GM19240 (cell line): ENCODE results near the gene NFATC3.

Source experiments
- DNase-seq: peaks from one replicate; pipeline ENCODE4 v3.0.0; 2011; ENCODE audit warnings: low spot score; ENCODE audit not compliant: insufficient read length

The NFATC3 gene

DNA sequence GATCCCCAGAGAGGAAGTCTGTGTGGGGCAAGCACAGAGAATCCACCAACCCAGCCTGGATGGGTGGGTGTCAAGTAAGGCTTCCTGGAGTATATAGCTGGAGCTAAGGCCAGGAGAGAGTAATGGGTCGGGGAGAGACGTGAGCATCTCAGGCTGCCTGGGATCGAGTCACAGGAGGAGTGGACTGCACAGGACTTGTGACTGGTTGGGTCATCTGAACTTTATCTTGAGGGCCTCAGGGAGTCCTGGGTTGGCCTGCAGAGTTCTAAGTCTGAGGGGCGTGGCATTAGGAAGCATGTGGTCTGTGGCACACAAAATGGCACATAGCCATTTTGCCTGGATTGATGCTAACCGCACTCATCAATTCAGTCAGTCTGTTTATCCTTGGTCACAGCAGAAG, 161.5 kb downstream of the NFATC3 start:
- DNase-seq = no peak

DNA sequence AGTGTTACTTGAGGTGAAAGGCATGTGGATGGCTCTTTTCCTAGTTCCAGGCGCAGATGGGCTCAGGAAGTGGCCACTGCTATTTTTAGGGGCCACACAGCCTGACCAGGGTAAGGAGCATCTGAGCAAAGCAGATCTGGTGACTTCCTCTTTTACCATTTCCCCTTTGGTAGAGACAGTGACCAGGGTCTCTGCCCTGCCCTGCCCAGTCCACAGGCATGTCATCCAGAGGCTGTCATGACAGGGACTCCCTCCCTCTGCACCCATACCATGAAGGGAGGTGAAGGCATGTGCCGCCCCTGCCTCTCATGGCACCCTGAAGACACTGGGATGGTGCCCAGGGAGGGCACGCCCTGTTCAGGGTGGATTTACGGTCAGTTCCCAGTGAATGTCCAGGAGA, 162.2 kb downstream of the NFATC3 start:
- DNase-seq = no peak

DNA sequence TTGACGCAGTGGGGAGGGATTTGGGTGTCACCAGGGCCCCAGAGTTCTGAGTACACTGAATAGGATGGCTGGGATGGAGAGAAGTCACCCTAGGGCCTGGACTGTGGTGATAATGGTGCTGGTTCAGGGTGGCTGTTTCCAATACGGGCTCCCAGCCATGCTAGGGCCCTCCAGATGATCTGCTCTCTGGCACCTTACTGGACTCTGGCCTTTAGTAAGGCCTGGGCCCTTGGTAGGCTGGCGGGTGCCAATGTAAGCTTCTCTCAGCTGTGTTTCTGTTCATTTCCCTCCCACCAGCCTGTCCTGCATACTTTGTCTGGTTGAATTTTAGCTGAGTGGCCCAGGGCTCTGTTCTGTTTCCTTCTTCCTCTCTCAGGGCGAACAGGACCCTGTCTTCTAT, 162.8 kb downstream of the NFATC3 start:
- DNase-seq = no peak

DNA sequence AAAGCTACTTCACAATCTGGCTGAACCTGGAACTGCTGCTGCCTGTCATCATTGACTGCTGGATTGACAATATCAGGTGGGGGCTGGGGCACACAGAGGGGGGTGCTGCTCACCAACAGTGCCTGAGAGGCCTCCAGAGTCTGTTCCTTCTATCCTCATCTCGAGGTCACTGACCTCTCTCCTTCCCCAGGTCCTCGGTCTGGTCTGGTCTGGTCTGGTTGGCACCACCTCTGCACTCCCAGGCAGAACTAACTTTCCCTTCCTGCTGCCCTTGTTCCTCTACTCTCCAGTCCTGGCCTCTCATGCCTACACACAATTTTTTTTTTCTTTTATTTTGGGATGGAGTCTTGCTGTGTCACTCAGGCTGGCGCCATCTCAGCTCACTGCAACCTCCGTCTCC, 164.2 kb downstream of the NFATC3 start:
- DNase-seq = no peak

DNA sequence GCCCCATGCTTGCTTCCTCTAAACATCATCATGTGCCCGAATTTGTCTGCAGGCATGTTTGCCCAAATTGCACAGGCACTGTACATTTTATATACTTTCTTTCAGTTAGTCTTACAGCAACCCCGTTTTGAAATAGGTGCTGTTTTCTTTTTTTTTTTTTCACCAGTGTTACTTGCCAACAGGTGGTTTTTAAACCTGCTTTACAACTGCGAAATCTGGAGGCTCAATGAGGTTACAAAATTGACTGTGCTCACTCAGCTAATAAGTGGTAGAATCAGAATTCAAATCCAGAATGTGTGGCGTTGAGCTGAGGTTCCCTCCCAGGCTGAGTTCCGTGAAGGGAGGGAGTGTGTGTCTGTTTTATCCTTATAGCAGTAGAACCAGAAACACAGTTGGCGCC, 165.8 kb downstream of the NFATC3 start:
- DNase-seq = no peak

DNA sequence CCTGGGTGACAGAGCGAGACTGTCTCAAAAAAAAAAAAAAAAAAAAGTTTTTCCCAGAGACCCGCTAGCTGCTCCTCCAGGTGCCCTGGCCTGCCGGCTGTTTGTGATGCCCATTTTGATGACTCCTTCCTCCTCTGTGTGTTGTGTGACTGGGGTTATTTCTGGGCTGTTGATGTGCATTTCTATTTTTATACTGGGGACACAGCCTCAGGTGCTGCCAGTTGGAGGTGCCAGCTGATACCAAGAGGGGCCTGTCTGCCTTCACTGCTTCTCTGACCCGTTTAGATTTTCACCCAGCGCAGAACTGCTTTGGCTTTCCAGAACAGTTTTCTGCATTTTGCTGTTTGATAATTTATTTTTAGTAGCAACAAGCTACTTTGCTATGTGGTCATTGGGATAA, 166.7 kb downstream of the NFATC3 start:
- DNase-seq = no peak

DNA sequence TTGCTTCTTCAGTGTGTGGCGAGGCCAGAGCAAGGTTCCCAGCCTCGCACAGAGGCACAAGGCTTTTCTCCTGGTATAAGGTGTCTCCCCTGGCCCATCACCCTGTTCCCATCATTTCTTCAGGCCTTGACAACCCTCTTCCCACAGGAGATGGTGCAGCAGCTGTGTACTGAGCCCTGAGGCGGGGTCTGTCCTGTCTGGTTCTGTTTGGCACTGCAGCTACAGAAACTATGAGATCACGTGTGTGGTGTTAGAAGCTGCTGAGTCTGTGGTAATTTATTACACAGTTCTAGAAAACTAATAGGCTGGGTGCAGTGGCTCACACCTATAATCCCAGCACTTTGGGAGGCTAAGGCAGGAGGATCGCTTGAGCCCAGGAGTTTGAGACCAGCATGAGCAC, 167.2 kb downstream of the NFATC3 start:
- no peak for DNase-seq

DNA sequence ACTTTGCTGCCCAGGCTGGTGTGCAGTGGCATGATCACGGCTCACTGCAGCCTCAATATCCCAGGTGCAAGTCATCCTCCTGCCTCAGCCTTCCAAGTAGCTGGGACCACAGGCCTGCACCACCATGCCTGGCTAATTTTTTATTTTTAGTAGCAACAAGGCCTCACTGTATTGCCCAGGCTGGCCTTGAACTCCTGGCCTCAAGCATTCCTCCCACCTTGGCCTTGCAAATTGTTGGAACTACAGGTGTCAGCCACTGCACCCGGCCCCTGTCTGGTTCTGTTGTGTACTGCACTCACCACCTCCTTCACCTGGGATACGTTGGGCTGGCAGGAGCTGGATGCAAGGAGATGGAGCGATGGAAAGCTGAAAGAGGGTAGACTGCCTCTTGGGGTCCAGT, 168.6 kb downstream of the NFATC3 start:
- DNase-seq = no peak

DNA sequence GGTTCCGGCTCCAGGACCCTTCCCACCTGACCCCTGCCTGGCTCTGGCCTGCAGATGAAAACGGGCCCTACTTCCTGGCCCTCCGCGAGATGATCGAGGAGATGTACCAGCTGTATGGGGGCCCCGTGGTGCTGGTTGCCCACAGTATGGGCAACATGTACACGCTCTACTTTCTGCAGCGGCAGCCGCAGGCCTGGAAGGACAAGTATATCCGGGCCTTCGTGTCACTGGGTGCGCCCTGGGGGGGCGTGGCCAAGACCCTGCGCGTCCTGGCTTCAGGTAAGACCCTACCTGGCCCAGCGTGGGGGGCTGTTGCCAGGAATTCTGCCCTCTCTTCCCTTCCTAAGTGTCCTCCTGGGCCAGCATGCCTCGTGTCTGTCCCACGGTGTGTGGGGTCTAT, 170.5 kb downstream of the NFATC3 start:
- no peak for DNase-seq

DNA sequence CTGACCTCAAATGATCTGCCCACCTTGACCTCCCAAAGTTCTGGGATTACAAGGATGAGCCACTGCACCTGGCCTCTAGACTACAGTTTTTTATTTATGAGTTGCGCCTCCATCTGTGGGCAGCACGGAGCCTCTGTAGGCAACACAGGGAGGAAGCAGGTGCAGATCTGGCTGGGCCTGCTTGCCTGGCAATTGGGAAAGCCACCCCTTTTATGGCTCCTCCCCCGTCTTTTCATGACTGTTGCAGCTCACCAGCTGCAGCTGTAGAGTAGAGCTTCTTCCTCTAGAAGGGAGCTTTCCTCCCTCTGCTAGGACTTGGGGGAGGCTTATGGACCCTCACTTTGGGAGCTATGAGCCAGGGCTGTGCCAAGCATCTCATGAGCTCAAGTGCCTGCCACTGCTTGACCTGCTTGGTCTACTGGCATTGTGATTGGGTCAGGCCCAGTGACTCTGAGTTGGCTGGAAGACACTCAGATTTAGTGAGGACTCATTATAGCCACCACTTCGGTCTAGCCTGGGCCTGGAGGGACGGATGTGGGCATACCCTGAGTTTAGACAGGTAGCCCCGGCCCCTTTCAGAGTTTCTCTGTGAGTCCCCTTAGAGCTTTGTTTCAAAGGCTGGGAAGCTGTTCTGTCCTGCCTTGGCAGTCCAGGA, 172.2 kb downstream of the NFATC3 start:
- DNase-seq = peak; percentile 72

DNA sequence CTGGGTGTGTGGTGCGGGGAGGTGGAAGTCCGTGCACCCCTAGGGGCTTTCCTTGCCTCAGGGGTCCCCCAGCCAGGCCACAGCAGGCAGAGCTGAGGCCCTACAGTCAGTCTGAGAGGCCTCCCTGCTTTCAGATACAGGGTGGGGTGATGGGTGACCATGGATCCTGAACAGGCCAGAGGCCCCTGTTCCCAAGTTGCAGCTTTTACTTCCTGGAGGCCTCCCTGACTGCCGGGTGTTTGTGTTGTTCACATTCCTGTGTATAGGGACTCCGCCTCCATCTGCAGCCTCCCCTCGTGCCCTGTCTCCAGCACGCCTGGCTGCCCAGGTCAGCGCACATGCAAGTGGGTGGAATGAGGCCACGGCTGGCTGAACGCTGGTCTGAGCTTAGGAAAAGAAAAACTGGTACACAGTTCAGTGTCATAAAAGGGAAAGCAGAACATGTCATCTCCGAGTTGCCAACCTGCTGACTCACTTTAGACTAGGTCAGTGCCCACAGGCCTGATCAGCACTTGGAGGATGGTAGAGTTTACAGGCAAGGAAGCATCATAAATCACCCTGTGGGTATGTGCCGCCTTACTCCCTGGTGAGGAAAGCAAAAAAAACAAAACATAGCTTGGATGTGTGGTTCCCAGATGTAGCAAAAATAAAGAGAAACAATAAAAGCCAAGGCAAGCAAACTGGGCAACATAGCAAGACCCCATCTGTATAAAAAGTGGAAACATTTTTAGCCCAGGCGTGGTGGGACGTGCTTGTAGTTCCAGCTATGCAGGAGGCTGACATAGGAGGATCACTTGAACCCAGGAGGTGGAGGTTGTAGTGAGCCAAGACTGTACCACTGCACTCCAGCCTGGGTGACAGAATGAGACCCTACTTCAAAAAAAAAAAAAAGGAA, 173.0 kb downstream of the NFATC3 start:
- DNase-seq = no peak

DNA sequence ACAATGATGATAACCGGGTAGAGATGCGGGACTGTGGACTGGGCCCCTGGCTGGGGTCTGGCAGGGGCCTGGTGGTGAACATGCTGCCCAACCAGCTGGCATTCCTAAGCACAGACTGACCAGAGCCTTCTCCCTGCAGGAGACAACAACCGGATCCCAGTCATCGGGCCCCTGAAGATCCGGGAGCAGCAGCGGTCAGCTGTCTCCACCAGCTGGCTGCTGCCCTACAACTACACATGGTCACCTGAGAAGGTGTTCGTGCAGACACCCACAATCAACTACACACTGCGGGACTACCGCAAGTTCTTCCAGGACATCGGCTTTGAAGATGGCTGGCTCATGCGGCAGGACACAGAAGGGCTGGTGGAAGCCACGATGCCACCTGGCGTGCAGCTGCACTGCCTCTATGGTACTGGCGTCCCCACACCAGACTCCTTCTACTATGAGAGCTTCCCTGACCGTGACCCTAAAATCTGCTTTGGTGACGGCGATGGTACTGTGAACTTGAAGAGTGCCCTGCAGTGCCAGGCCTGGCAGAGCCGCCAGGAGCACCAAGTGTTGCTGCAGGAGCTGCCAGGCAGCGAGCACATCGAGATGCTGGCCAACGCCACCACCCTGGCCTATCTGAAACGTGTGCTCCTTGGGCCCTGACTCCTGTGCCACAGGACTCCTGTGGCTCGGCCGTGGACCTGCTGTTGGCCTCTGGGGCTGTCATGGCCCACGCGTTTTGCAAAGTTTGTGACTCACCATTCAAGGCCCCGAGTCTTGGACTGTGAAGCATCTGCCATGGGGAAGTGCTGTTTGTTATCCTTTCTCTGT, 174.0 kb downstream of the NFATC3 start:
- no peak for DNase-seq

DNA sequence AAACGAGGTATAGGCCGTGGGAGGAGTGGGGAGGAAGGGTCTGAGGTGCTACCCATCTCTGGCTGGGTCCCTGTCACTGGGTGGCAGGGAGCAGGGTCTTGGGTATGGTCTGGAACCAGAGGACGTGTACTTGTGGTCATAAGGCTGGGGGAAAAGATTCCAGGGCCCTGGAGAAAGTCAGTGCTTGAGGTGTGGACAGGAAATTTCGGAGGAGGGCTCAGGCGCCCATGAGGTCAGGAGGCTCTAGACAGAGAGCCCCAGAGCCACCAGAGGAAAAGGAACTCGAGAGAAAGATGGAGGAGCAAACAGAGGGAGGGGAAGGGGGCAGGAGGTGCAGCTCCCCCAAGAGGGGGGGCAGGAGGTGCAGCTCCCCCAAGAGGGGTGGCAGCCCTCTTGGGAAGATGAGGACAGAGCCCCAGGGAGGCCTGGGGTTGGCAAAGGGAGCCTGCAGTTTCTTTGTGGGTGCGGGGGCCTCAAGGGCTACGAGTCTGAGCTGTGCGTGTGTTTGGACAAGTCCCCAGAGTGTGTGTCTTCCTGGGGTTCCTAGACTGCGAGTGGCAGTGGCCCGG, 178.5 kb downstream of the NFATC3 start:
- DNase-seq = no peak

DNA sequence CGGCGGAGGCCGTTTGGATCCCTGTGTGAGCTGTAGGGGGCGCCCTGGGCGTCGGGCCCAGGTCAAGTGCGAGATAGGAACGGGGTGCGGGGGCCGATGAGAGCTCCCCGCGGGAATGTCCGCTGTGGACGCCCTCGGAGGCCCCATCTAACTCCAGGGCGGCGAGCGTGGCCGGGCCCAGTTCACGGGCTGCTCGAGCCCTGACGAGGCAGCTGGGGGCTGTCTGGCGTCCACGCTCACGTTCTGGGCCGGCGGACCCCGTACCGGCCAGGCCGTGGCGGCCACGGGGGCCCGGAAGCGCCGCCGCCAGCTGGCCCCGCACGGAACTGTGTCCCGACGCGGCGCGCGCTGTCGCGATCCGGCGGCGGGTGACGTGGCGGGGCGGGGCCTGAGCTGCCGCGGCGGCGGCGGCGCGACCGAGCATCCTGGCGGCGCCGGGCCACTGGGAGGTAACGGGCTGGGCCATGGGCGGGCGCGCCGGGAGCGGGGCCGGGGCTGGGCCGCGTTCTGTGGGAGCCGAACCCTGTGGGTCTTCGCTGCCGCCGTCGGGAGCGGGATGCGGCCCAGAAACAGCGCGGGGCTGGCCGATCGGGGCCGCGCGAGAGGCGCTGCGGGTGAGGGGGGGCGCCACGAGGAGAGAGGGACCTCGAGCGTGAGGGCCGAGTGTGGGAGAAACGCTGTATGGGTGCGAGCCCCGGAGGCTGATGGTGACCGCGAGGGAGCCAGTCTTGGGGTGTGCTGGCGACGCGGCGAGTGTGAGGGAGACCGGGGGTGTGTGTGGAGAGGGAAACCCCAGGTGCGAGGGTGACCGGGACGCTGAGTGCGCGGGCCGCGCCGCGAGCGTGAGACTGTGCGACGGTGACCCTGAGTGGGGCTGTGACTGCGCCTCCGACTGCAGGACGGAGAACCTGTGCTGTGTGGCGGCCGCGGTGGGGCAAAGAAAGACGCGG, 179.2 kb downstream of the NFATC3 start, which contains the start of gene SLC7A6:
Gene SLC7A6 (plus strand): TSS at position 399 of the 950 bp plus-strand sequence. CDS start 10,201 bp downstream, outside the sequence.
- peak; percentile 87 for DNase-seq

DNA sequence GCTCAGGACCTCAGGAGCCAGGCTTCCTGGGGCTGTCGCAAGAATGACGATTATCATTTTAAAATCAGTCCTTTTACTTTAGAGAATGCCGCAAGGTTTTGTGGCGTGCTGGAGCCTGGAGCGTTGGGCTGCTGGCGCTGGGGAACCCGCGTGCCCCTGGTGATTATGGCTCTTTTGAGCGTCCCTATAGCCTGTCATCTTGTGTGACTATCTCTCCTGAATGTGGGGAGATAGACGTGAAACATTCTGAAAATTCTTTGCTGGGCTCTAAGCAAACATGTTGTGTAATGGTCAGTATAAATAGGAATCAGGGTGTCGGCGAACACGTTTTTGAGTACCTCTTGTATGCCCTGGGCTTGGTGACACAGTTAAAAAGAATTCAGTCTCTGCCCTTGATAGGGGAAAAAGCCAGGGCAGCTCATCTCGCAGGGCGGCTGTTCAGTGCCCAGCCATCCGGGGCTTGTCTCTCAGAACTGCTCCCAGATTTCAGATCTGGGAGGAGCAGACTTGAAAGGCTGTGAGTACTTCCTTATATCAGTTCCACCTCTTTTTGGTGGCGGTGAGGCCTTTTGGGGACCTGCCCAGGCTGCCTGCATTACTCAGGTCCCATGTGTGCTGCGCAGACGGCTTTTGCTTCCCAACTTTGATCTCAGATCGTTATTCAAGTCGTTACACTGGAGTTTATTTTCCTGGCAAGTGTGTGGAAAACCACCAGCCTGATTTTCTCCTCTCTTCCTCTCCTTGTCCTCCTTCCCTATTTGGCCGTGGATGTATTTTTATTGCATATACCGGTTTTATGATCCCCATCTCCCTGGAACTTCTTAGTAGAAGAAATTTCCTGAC, 180.1 kb downstream of the NFATC3 start:
- DNase-seq = no peak

DNA sequence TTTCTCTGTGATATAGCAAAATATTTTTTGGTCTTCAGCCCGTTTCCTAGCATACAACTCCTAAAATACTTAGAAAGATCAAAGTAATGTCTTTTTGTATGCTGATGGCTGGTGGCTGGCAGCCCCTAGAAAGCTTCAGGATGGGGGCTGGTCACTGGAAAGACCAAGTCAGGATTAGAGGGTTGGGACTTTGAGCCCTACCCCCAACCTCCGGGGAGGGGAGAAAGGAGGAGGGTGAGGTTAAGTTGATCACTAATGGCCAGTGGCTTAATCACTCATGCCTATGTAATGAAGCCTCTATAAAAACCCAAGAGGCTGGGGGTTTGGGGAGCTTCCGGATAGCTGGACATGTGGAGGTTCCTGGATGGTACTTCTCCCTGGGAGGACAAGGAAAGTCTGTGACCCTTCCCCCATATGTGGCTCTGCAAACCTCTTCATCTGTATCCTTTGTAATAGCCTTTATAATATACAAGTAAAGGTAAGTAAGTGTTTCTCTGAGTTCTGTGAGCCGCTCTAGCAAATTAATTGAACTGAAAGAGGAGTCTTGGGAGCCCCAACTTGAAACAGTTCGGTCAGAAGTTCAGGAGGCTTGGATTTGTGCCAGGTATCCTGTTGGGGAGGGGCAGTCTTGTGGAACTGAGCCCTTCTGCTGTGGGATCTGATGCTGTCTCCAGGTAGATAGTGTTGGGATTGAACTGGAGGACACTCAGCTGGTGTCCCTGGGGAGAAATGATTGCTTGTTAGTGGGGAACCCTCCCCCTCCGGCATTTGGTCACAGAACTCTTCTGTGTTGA, 182.6 kb downstream of the NFATC3 start:
- no peak for DNase-seq

DNA sequence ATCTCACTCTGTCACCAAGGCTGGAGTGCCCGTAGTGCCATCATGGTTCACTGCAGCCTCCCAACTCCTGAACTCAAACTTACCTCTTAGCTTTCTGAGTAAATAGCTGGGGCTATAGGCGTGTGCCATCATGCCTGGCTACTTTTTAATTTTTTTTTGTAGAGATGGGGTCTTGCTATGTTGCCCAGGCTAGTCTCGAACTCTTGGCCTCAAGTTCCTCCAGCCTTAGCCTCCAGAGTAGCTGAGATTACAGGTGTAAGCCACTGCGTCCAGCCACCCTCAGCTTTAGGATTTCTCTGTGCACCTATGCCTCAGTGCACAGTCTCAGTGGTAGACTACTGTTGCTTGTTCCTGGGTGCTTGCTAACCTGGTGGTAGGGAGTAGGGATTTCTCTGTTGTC, 184.6 kb downstream of the NFATC3 start:
- DNase-seq = no peak

DNA sequence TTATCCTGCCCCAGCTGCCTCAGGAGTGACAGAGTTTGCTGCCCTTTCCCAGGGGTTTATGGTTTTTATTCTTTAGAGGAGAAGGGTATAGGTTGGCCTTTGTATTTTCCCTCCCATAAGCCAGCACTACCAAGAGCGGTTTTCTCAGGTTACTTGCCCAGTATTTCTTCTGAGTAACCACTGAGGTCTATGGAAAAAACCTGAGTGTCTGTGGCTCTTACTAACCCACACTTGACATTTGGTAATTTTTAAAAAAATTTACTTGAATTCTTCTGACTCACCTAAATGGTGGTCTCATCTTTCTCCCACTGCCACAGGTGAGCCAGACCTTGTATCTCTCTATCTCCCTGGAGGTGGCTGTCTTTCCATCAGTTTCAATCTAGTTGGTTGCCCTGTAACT, 185.2 kb downstream of the NFATC3 start:
- no peak for DNase-seq
